ENCODE data around the gene ZNF609. TPM values are rescaled to one million over a fixed set of nuclear protein-coding genes. Genes with fewer than 3 reads are reported as not detected.

The ZNF609 gene
- polyA plus RNA-seq, 3 donors = 1.3 to 13.2 (median 1.7) TPM

DNA sequence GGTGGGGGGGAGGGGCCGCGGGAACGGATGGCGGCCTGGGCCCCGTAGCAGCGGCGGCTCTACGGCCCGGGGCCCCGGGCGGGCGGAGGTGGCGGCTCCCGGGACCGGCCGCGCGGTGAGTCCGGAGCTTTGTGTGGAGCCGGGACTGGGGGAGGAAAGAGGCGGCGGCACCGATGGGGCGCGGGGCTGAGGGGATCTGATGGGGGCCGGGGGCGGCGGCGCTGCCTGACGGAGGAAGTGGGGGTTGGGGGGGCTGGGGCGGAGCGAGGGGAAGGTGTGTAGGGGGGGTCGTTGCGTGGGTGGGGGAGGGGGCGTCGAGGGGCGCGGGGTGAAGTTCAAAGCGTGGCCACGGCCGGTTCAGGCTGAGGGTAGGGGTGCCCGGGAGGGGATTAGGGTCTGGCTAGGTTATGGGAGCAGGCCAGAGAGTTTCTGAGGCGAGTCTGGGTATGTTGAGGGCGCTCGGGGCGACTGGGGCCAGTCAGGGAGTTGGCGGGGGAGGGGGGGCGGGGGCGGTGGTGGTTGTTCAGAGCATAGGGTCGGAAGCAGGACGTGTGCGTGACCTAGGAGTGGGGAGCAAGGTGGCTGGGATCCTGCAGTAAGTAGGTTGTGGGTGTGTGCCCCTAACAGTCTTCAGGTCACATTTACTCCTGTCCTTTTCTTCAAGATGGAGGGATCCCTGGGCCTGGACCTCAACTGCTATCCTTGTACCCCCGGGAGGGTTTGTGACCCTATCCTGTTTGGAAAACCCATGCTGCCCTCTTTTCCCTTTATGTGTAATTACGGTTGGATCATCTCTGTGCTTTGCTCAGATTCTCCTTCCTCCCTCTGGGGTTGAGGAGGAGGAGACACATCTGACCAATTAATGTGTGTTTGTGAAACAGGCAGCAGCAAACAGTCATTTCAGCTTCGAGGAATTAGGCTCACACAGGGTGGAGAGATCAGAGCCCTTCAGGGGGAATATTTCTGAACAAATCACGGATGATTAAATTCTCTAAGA is 644 bp downstream of the ZNF609 start:
- peak overlapping the region; percentile 90 to 93 for H3K4me3 Mint-ChIP-seq
- DNase-seq = peak in 2 of 3 donors; percentile 30 to 35
- Histone ChIP-seq H3K4me2 (replicated peaks; ENCODE audit: extremely low read depth, low read length, poor library complexity, severe bottlenecking) (peak overlapping the region; percentile 80), H3K9me3 (replicated peaks in 1 of 2; ENCODE audit: control insufficient read depth in 1 of 2, insufficient read depth in 1 of 2, low read length in 2 of 2) (no peaks in the 10 kb centered on the region), H3K36me3 (replicated peaks in 1 of 2; ENCODE audit: control insufficient read depth in 1 of 2, insufficient read depth in 2 of 2, low read length in 2 of 2) (no peaks in the 10 kb centered on the region), H3K27me3 (ENCODE audit: control insufficient read depth in 2 of 2, insufficient read depth in 2 of 2, low read length in 2 of 2) (no peaks in the 10 kb centered on the region), H3K4me3 (replicated peaks in 1 of 3; ENCODE audit: low read depth in 2 of 3, low read length in 3 of 3) (peak overlapping the region; percentile 61 to 98 (median 83)), H4K20me1 (ENCODE audit: insufficient read depth, low read length) (peaks cover 48% of the 10 kb centered on the region), H3K4me1 (ENCODE audit: control insufficient read depth in 1 of 2, insufficient read depth in 2 of 2, low read length in 2 of 2) (peaks cover 44 to 68% of the 10 kb centered on the region in 2 donors), H3K9ac (ENCODE audit: insufficient read depth, low read length, poor library complexity, severe bottlenecking) (peak overlapping the region; percentile 54), H2AFZ (ENCODE audit: insufficient read depth, low read depth, low read length, poor library complexity, severe bottlenecking) (peak overlapping the region; percentile 81), H3K27ac (ENCODE audit: low read depth in 1 of 2, low read length in 2 of 2) (peak overlapping the region; percentile 12 to 72), H3K79me2 (ENCODE audit: insufficient read depth, low read length) (peaks cover 49% of the 10 kb centered on the region)
- H3K4me1 Mint-ChIP-seq = peaks cover 75% of the 10 kb centered on the region
- intact Hi-C loops (cut with micrococcal nuclease) = loop anchor here in 1 of 2 donors (5.0 kb wide), 1 partner anchor 299 kb away; the partner anchor contains the start of gene PPIB
- TF ChIP-seq, protein P1, sequence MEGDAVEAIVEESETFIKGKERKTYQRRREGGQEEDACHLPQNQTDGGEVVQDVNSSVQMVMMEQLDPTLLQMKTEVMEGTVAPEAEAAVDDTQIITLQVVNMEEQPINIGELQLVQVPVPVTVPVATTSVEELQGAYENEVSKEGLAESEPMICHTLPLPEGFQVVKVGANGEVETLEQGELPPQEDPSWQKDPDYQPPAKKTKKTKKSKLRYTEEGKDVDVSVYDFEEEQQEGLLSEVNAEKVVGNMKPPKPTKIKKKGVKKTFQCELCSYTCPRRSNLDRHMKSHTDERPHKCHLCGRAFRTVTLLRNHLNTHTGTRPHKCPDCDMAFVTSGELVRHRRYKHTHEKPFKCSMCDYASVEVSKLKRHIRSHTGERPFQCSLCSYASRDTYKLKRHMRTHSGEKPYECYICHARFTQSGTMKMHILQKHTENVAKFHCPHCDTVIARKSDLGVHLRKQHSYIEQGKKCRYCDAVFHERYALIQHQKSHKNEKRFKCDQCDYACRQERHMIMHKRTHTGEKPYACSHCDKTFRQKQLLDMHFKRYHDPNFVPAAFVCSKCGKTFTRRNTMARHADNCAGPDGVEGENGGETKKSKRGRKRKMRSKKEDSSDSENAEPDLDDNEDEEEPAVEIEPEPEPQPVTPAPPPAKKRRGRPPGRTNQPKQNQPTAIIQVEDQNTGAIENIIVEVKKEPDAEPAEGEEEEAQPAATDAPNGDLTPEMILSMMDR (IDR thresholded peaks at IDR 0.05) = no peak
- no peaks in the 10 kb centered on the region for H3K27me3 Mint-ChIP-seq (ENCODE audit: low read depth in 3 of 3)
- H3K9me3 Mint-ChIP-seq = no peaks in the 10 kb centered on the region
- WGBS (ENCODE audit: insufficient coverage) = under 1% methylated on average over 15 of the region's 56 CpGs
- peaks cover 2 to 11% of the 10 kb centered on the region in 2 donors for H3K36me3 Mint-ChIP-seq
- H3K27ac Mint-ChIP-seq = peak overlapping the region; percentile 61 to 93 (median 85)

DNA sequence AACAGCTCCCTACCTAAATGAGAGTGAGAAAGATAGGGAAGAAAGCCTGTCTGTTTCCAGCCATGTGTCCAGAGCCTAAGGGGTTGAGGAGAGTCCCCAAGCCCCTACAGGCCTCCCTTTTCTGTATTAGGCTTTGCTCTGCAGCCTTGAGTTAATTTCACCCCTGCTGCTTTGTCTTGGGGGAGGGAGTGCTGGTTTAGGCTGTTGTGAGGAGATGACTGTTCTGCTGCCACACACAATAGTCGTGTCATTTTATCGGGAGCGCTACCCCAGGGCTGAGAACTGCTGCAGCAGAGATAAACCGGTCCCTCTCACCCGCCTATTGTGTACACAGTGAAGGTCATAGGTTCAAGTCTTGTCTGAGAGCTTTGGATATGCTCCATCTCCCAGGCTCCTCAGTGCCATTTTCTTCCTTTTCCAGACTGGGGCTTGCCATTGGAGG is 1.4 kb downstream of the ZNF609 start:
- WGBS (ENCODE audit: insufficient coverage) = 23% methylated on average over 5 of the region's 5 CpGs
- H3K4me1 ChIP-seq (ENCODE audit: control insufficient read depth in 1 of 2, insufficient read depth in 2 of 2, low read length in 2 of 2) = peaks cover 37 to 68% of the 10 kb centered on the region in 2 donors
- peak overlapping the region; percentile 90 to 93 for H3K4me3 Mint-ChIP-seq
- peaks cover 56% of the 10 kb centered on the region for H3K79me2 ChIP-seq (ENCODE audit: insufficient read depth, low read length)
- peaks cover 73% of the 10 kb centered on the region for H3K4me1 Mint-ChIP-seq
- peaks cover 2 to 11% of the 10 kb centered on the region in 2 donors for H3K36me3 Mint-ChIP-seq
- peak overlapping the region in 1 of 2 donors; percentile 72 for H3K27ac ChIP-seq (ENCODE audit: low read depth in 1 of 2, low read length in 2 of 2)
- H3K9me3 Mint-ChIP-seq = no peaks in the 10 kb centered on the region
- intact Hi-C loops (cut with micrococcal nuclease) = loop anchor here in 1 of 2 donors (5.0 kb wide), 1 partner anchor 299 kb away; the partner anchor contains the start of gene PPIB
- peaks cover 55% of the 10 kb centered on the region for H4K20me1 ChIP-seq (ENCODE audit: insufficient read depth, low read length)
- no peaks in the 10 kb centered on the region for H3K9me3 ChIP-seq (replicated peaks in 1 of 2; ENCODE audit: control insufficient read depth in 1 of 2, insufficient read depth in 1 of 2, low read length in 2 of 2)
- H3K36me3 ChIP-seq (replicated peaks in 1 of 2; ENCODE audit: control insufficient read depth in 1 of 2, insufficient read depth in 2 of 2, low read length in 2 of 2) = no peaks in the 10 kb centered on the region
- no peaks in the 10 kb centered on the region for H3K27me3 Mint-ChIP-seq (ENCODE audit: low read depth in 3 of 3)
- H3K4me2 ChIP-seq (replicated peaks; ENCODE audit: extremely low read depth, low read length, poor library complexity, severe bottlenecking) = peak overlapping the region; percentile 80
- no peak for DNase-seq
- H3K27me3 ChIP-seq (ENCODE audit: control insufficient read depth in 2 of 2, insufficient read depth in 2 of 2, low read length in 2 of 2) = no peaks in the 10 kb centered on the region
- H3K9ac ChIP-seq (ENCODE audit: insufficient read depth, low read length, poor library complexity, severe bottlenecking) = peak overlapping the region; percentile 50
- H3K27ac Mint-ChIP-seq = peak overlapping the region; percentile 61 to 93 (median 85)
- H3K4me3 ChIP-seq (replicated peaks in 1 of 3; ENCODE audit: low read depth in 2 of 3, low read length in 3 of 3) = peak overlapping the region; percentile 61 to 98 (median 83)
- TF ChIP-seq, protein P1 (IDR thresholded peaks at IDR 0.05) = no peak
- peak overlapping the region; percentile 54 for H2AFZ ChIP-seq (ENCODE audit: insufficient read depth, low read depth, low read length, poor library complexity, severe bottlenecking)

All from CD14-positive monocyte (primary cell).